Lower lobe of right lung (tissue), 2 donors: Measurements from ENCODE around the gene PNPLA1. TPM values are rescaled to one million over a fixed set of nuclear protein-coding genes. Genes with fewer than 3 reads are reported as not detected.

Experiments
- ATAC-seq, 2 donors: fragments of 200-7000 bp; cut with Tn5 transposase; one replicate each; pipeline ENCODE4 v1.9.1; 2020 to 2022; ENCODE audit warnings: mild to moderate bottlenecking in 2 of 2, moderate library complexity in 2 of 2
- DNase-seq: peaks from one replicate; pipeline ENCODE4 v3.0.0-alpha.2; 2020
- H3K27ac ChIP-seq: fragments of 200-600 bp; one replicate; pipeline ENCODE4 v1.8.0; 2022
- H3K27me3 ChIP-seq: fragments of 200-600 bp; one replicate; pipeline ENCODE4 v1.8.0; 2022; ENCODE audit warnings: low read depth
- H3K36me3 ChIP-seq: fragments of 200-600 bp; one replicate; pipeline ENCODE4 v1.8.0; 2022; ENCODE audit warnings: mild to moderate bottlenecking
- H3K4me1 ChIP-seq: fragments of 200-600 bp; one replicate; pipeline ENCODE4 v1.8.0; 2022
- H3K4me3 ChIP-seq: fragments of 200-600 bp; one replicate; pipeline ENCODE4 v1.8.0; 2022; ENCODE audit warnings: mild to moderate bottlenecking
- H3K9me3 ChIP-seq: fragments of 200-600 bp; one replicate; pipeline ENCODE4 v1.8.0; 2022
- intact Hi-C: fragments of 100-400 bp; cut with DNase I; formaldehyde crosslinking; loops from one replicate; pipeline ENCODE4 v1.11.0; 2022
- total RNA-seq: library from RNA; stranded (reverse); fragmentation: NEBNext Ultra II Directional; extraction: Animal tissue kit (Norgen Biotek cat#: 25700); gene quantifications from one replicate; pipeline ENCODE4 v1.2.1, GENCODE V29; 2021
- TF ChIP-seq, protein P1 (sequence below): fragments of 200-600 bp; IDR thresholded peaks from one replicate; pipeline ENCODE4 v1.8.0; 2022; ENCODE audit warnings: antibody characterized with exemption, mild to moderate bottlenecking
- donor health status: DM: no; HTN: yes; CAD: no; lungs with severe emphysema.

The PNPLA1 gene
- total RNA-seq, 1 donor from 2014 or later: 0.27 TPM

DNA sequence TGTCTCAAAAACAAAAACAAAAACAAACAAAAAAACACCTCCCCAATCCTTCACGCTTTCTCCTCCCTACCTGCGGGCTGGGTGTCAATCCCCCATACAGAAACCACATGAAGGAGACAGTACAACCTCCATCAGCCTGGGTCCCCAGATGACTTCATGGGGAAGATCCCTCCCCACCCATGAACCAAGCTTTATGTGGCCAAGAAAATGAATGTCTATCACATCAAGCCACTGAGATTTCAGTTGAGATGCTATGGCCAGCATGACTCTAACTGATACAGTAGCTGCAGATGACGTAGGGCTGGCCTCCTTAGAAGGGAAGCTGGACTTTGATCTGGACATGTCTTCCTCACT, 88.0 kb downstream of the PNPLA1 start:
- H3K27ac ChIP-seq: no peak overlapping the region
- H3K9me3 ChIP-seq: no peaks in the 10 kb centered on the region
- peaks cover 23% of the 10 kb centered on the region for H3K4me1 ChIP-seq
- H3K36me3 ChIP-seq: no peaks in the 10 kb centered on the region
- no peaks in the 10 kb centered on the region for H3K27me3 ChIP-seq
- ATAC-seq (no peak), DNase-seq (no peak)
- TF ChIP-seq, protein P1, sequence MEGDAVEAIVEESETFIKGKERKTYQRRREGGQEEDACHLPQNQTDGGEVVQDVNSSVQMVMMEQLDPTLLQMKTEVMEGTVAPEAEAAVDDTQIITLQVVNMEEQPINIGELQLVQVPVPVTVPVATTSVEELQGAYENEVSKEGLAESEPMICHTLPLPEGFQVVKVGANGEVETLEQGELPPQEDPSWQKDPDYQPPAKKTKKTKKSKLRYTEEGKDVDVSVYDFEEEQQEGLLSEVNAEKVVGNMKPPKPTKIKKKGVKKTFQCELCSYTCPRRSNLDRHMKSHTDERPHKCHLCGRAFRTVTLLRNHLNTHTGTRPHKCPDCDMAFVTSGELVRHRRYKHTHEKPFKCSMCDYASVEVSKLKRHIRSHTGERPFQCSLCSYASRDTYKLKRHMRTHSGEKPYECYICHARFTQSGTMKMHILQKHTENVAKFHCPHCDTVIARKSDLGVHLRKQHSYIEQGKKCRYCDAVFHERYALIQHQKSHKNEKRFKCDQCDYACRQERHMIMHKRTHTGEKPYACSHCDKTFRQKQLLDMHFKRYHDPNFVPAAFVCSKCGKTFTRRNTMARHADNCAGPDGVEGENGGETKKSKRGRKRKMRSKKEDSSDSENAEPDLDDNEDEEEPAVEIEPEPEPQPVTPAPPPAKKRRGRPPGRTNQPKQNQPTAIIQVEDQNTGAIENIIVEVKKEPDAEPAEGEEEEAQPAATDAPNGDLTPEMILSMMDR: no peak
- intact Hi-C loops: no loop called here
- H3K4me3 ChIP-seq: no peak overlapping the region

Other genes with a start within 250 kb of the PNPLA1 start
- gene SLC26A8, start 245.4 kb upstream of the PNPLA1 start, total RNA-seq: 1.2 TPM
- gene MAPK14, start 242.3 kb upstream of the PNPLA1 start, total RNA-seq: 67.9 TPM
- 71.7 TPM for gene MAPK13, start 139.5 kb upstream of the PNPLA1 start, total RNA-seq
- 32.0 TPM for gene BRPF3, start 73.3 kb upstream of the PNPLA1 start, total RNA-seq
- not detected for gene BNIP5, start 66.8 kb downstream of the PNPLA1 start, total RNA-seq
- gene ETV7, start 117.6 kb downstream of the PNPLA1 start, total RNA-seq: 5.2 TPM
- gene PXT1, start 172.8 kb downstream of the PNPLA1 start, total RNA-seq: not detected
- gene KCTD20, start 172.9 kb downstream of the PNPLA1 start, total RNA-seq: 37.2 TPM